Heart right ventricle (tissue), 16 donors: ENCODE results near the gene EGR4. TPM values are rescaled to one million over a fixed set of nuclear protein-coding genes. Genes with fewer than 3 reads are reported as not detected.

ENCODE experiments used
- ATAC-seq, 8 donors: fragments of 200-7000 bp; cut with Tn5 transposase; one replicate each; pipeline ENCODE4 v1.9.1; 2020; ENCODE audit warnings: mild to moderate bottlenecking in 8 of 8, moderate library complexity in 8 of 8, moderate number of reproducible peaks in 1 of 8
- DNase-seq, 2 donors: peaks; one replicate each; pipeline ENCODE4 v3.0.0-alpha.2; 2020
- H3K27ac ChIP-seq, 10 donors: fragments of 200-600 bp; sonication (generic) in 2 of 10; one replicate each; pipeline versions ENCODE4 v1.5.0 to v1.8.0; 2020 to 2022; ENCODE audit warnings: mild to moderate bottlenecking in 3 of 10
- H3K27me3 ChIP-seq, 7 donors: fragments of 200-600 bp; one replicate each; pipeline ENCODE4 v1.8.0; 2021 to 2022; ENCODE audit warnings: mild to moderate bottlenecking in 2 of 7
- H3K36me3 ChIP-seq, 9 donors: fragments of 200-600 bp; sonication (generic) in 1 of 9; one replicate each; pipeline versions ENCODE4 v1.5.0 to v1.8.0; 2020 to 2022; ENCODE audit warnings: mild to moderate bottlenecking in 2 of 9
- H3K4me1 ChIP-seq, 9 donors: fragments of 200-600 bp; sonication (generic) in 1 of 9; one replicate each; pipeline versions ENCODE4 v1.5.0 to v1.8.0; 2020 to 2022; ENCODE audit warnings: mild to moderate bottlenecking in 4 of 9
- H3K4me3 ChIP-seq, 10 donors: fragments of 200-600 bp; sonication (generic) in 2 of 10; one replicate each; pipeline versions ENCODE4 v1.5.0 to v1.8.0; 2020 to 2022; ENCODE audit warnings: mild to moderate bottlenecking in 7 of 10, moderate library complexity in 2 of 10
- H3K9me3 ChIP-seq, 11 donors: fragments of 200-600 bp in 10 of 11; sonication (generic) in 2 of 11; one replicate each; pipeline versions ENCODE4 v1.5.0 to v1.8.0; 2013 to 2022; ENCODE audit warnings: mild to moderate bottlenecking in 2 of 11, control low read depth in 1 of 11, moderate library complexity in 1 of 11
- CTCF ChIP-seq, 9 donors: fragments of 200-600 bp; sonication (generic) in 2 of 9; IDR thresholded peaks; one replicate each; pipeline versions ENCODE4 v1.5.0 to v1.8.0; 2021 to 2022; ENCODE audit warnings: antibody characterized with exemption in 9 of 9, mild to moderate bottlenecking in 5 of 9, moderate library complexity in 1 of 9
- WGBS, 2 donors: extraction: QIAGEN DNeasy Blood & Tissue Kit; methylation state at CpG; one replicate each; pipeline ENCODE4 v1.1.7; 2013; ENCODE audit warnings: inconsistent platforms in 1 of 2; 5-methylcytosine and 5-hydroxymethylcytosine counted together
- intact Hi-C, 10 donors: fragments of 100-400 bp; cut with DNase I; formaldehyde crosslinking; loops; one replicate each; pipeline versions ENCODE4 v1.11.1 to v1.14.2; 2022
- polyA plus RNA-seq, 2 donors: library from polyadenylated mRNA; stranded (reverse); fragments of 200-250 nt; gene quantifications; one replicate each; pipeline ENCODE4 v1.2.3, GENCODE V29; 2013
- total RNA-seq, 10 donors: library from RNA; stranded (reverse); fragmentation: NEBNext Ultra II Directional in 3 of 10; extraction: Animal tissue kit (Norgen Biotek cat#: 25700) in 3 of 10; gene quantifications; one replicate each; pipeline versions ENCODE4 v1.2.1 to v1.2.4, GENCODE V29; 2021 to 2023
- donor health status: Arrhythmogenic right ventricular cardiomyopathy.
- donor health status: ischemic (EF 13 %, LVEDD 7.1; RV severe dilation, severe dysfunction).
- donor health status: healthy with polysubstance abuse.
- donor health status: DM: no; HTN: yes; CAD: no.
- donor health status: DM: no; HTN: no; CAD: no.
- donor health status: ischemic (EF 25% LVEDD 6.9; RV normal size, moderate dysfunction).
- donor health status: ischemic (EF 25% LVEDD 5.7; RV mildly dilated, moderate dysfunction).
- donor health status: healthy.
- donor health status: DM: yes; HTN: yes; CAD: no.
- donor health status: Ischemic cardiomyopathy.
- donor health status: ischemic (EF 35%, LVEDD 5.7; RV mildly dilated, moderate dysfunction).
- donor health status: nonischemic (EF 11% LVEDD 7.7; RV severe dilation, severe dysfunction).
- donor health status: DM: yes; HTN: yes; CAD: no.
- donor health status: PGD.
- donor health status: ischemic (EF 29% LVEDD 5.4; RV normal size, mild dysfunction).
- donor health status: nonischemic (EF 23%, LVEDD 6.1; RV moderate dilation, normal function).

EGR4 gene
- total and polyA plus RNA-seq, 12 donors: 0.36 TPM; not detected in 11

GRCh38 chr2:73252238-73253027 lies 40.9 kb downstream of the EGR4 start:
- no peak overlapping the region for H3K27ac ChIP-seq
- no peaks in the 10 kb centered on the region for H3K9me3 ChIP-seq
- H3K4me3 ChIP-seq: no peak overlapping the region
- peaks cover 5 to 78% (median 64%) of the 10 kb centered on the region in 9 donors for H3K36me3 ChIP-seq
- DNase-seq (no peak), ATAC-seq (no peak)
- 89 to 90% methylated on average over 17 of the region's 17 CpGs for WGBS, 2 donors
- TF ChIP-seq CTCF (IDR thresholded peaks at IDR 0.05): no peak
- H3K27me3 ChIP-seq: no peaks in the 10 kb centered on the region
- H3K4me1 ChIP-seq: peaks cover 0 to 3% (median 0%) of the 10 kb centered on the region in 9 donors
- intact Hi-C loops: no loop called here

- Histone ChIP-seq H3K36me3 (peaks cover 5 to 91% (median 77%) of the 10 kb centered on the region in 9 donors), H3K4me3 (no peak overlapping the region), H3K9me3 (no peaks in the 10 kb centered on the region), H3K4me1 (peaks cover 0 to 3% (median 0%) of the 10 kb centered on the region in 9 donors), H3K27ac (no peak overlapping the region), H3K27me3 (no peaks in the 10 kb centered on the region)
- DNase-seq (no peak), ATAC-seq (no peak)
- intact Hi-C loops: no loop called here
- TF ChIP-seq CTCF (IDR thresholded peaks at IDR 0.05): no peak
- 90 to 92% methylated on average over 17 of the region's 17 CpGs for WGBS, 2 donors
These were observed 42.2 kb downstream of the EGR4 start for GRCh38 chr2:73250872-73251846.

GRCh38 chr2:73249636-73250035 lies 43.7 kb downstream of the EGR4 start:
- no peak overlapping the region for H3K4me3 ChIP-seq
- DNase-seq (no peak), ATAC-seq (peak in 1 of 8 donors; percentile 24)
- no peaks in the 10 kb centered on the region for H3K9me3 ChIP-seq
- no peak overlapping the region for H3K27ac ChIP-seq
- 40 to 55% methylated on average over 9 of the region's 9 CpGs for WGBS, 2 donors
- peaks cover 5 to 100% (median 91%) of the 10 kb centered on the region in 9 donors for H3K36me3 ChIP-seq
- H3K4me1 ChIP-seq: peaks cover 0 to 3% (median 0%) of the 10 kb centered on the region in 9 donors
- TF ChIP-seq CTCF (IDR thresholded peaks at IDR 0.05): no peak
- H3K27me3 ChIP-seq: no peaks in the 10 kb centered on the region
- intact Hi-C loops: no loop called here

- TF ChIP-seq CTCF (IDR thresholded peaks at IDR 0.05): no peak
- 84 to 85% methylated on average over 3 of the region's 3 CpGs for WGBS, 2 donors
- Histone ChIP-seq H3K27ac (no peak overlapping the region), H3K27me3 (no peaks in the 10 kb centered on the region), H3K36me3 (peaks cover 0 to 100% (median 79%) of the 10 kb centered on the region in 9 donors), H3K4me3 (no peak overlapping the region), H3K4me1 (peaks cover 0 to 15% (median 8%) of the 10 kb centered on the region in 9 donors), H3K9me3 (no peaks in the 10 kb centered on the region)
- intact Hi-C loops: no loop called here
- ATAC-seq (no peak), DNase-seq (no peak)
These were observed 46.5 kb downstream of the EGR4 start for GRCh38 chr2:73246850-73247249.
